ENCODE data around the gene KRTAP1-1. TPM values are rescaled to one million over a fixed set of nuclear protein-coding genes. Genes with fewer than 3 reads are reported as not detected.

KRTAP1-1 gene
- total RNA-seq, 3 donors from 2014 or later = not detected

GRCh38 chr17:40997361-40997760, 43.9 kb downstream of the KRTAP1-1 start:
- Histone ChIP-seq H3K36me3 (ENCODE audit: low read depth) (no peaks in the 10 kb centered on the region), H3K4me1 (ENCODE audit: low read depth) (no peaks in the 10 kb centered on the region), H3K4me3 (no peak overlapping the region), H3K9me3 (no peaks in the 10 kb centered on the region)
- ATAC-seq (no peak), DNase-seq (no peak)
- intact Hi-C loops (cut with DNase I, micrococcal nuclease) = no loop called here
- TF ChIP-seq, protein P1, sequence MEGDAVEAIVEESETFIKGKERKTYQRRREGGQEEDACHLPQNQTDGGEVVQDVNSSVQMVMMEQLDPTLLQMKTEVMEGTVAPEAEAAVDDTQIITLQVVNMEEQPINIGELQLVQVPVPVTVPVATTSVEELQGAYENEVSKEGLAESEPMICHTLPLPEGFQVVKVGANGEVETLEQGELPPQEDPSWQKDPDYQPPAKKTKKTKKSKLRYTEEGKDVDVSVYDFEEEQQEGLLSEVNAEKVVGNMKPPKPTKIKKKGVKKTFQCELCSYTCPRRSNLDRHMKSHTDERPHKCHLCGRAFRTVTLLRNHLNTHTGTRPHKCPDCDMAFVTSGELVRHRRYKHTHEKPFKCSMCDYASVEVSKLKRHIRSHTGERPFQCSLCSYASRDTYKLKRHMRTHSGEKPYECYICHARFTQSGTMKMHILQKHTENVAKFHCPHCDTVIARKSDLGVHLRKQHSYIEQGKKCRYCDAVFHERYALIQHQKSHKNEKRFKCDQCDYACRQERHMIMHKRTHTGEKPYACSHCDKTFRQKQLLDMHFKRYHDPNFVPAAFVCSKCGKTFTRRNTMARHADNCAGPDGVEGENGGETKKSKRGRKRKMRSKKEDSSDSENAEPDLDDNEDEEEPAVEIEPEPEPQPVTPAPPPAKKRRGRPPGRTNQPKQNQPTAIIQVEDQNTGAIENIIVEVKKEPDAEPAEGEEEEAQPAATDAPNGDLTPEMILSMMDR (IDR thresholded peaks at IDR 0.05) = no peak

DNA sequence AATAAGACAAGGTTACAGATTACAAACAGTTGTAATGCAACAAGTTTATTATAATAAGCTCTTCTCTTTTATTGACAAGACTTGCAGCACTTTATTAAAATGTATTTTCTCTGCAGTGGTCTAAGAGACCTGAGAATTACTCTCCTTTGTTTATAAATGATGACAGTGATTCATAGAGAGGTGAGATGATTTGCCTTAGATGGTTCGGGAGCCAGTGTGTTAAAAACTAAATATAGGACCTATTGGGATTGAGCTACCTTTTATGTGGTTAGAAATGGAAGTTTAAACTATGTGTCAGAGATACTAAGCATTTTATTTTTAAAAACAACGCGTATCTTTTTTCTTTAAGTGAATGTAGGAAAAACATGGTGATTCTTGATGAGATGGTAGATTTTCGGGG, 44.4 kb downstream of the KRTAP1-1 start:
- TF ChIP-seq, protein P1 (IDR thresholded peaks at IDR 0.05) = no peak
- DNase-seq (no peak), ATAC-seq (no peak)
- Histone ChIP-seq H3K36me3 (ENCODE audit: low read depth) (no peaks in the 10 kb centered on the region), H3K9me3 (no peaks in the 10 kb centered on the region), H3K4me3 (no peak overlapping the region), H3K4me1 (ENCODE audit: low read depth) (no peaks in the 10 kb centered on the region)
- intact Hi-C loops (cut with DNase I, micrococcal nuclease) = no loop called here

DNA sequence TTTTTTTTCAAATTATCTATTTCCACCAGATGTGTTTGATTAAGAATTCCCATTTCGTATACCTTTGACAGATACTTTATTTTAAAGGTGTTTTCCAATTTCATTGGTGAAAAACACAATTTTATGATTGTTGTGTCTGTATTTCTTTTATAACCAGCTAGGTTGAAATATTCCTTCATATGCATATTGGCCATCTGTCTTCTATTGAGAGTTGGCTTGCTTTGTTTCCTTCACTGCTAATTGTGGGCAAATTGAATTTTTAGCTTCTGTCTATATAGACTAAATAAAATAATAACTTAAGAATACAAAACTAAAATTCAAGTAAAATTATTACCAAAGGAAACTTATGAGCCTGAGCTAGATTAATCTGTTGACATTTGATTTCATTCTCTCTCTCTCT, 46.1 kb downstream of the KRTAP1-1 start:
- ATAC-seq = no peak
- TF ChIP-seq, protein P1 (IDR thresholded peaks at IDR 0.05) = no peak
- intact Hi-C loops (cut with DNase I, micrococcal nuclease) = no loop called here
- Histone ChIP-seq H3K9me3 (no peaks in the 10 kb centered on the region), H3K4me3 (no peak overlapping the region), H3K36me3 (ENCODE audit: low read depth) (no peaks in the 10 kb centered on the region), H3K4me1 (ENCODE audit: low read depth) (no peaks in the 10 kb centered on the region)
- no peak for DNase-seq

- TF ChIP-seq, protein P1 (IDR thresholded peaks at IDR 0.05) = no peak
- ATAC-seq = no peak
- Histone ChIP-seq H3K4me1 (ENCODE audit: low read depth) (no peaks in the 10 kb centered on the region), H3K4me3 (no peak within 1 kb of the TSS), H3K36me3 (ENCODE audit: low read depth) (no peaks in the 10 kb centered on the region), H3K9me3 (no peaks in the 10 kb centered on the region)
- no peak for DNase-seq
- intact Hi-C loops (cut with DNase I, micrococcal nuclease) = no loop called here
Measured at GRCh38 chr17:40993839-40994238, 47.4 kb downstream of the KRTAP1-1 start, which contains the start of gene KRTAP3-3. Gene KRTAP3-3, minus strand, starts transcription at chr17:40994164. Its CDS starts 67 bp downstream, at chr17:40994097.

- no peaks in the 10 kb centered on the region for H3K36me3 ChIP-seq (ENCODE audit: low read depth)
- DNase-seq = no peak
- H3K4me1 ChIP-seq (ENCODE audit: low read depth) = no peaks in the 10 kb centered on the region
- no peak for ATAC-seq
- TF ChIP-seq, protein P1 (IDR thresholded peaks at IDR 0.05) = no peak
- H3K9me3 ChIP-seq = no peaks in the 10 kb centered on the region
- H3K4me3 ChIP-seq = no peak overlapping the region
- intact Hi-C loops (cut with DNase I, micrococcal nuclease) = no loop called here
Measured at GRCh38 chr17:40993084-40993483, 48.2 kb downstream of the KRTAP1-1 start.

DNA sequence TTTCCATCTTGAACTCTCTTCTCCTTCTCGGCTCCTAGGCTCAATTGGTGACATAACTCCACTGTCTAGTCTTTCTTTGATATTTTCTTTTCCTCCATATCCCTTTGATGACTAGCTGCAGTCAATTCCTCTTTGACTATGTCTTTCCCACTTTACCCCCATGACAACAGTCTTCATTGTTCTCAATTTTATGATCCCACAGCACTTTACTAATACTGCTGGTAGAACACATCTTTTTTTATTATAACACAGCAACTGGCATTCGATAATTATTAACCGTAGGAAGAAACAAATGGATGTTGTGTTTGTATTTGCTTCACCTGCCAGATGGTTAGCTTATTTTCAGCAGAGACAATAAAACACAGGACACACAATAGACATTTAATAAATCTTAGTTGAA, 48.6 kb downstream of the KRTAP1-1 start:
- Histone ChIP-seq H3K4me1 (ENCODE audit: low read depth) (no peaks in the 10 kb centered on the region), H3K9me3 (no peaks in the 10 kb centered on the region), H3K36me3 (ENCODE audit: low read depth) (no peaks in the 10 kb centered on the region), H3K4me3 (no peak overlapping the region)
- TF ChIP-seq, protein P1 (IDR thresholded peaks at IDR 0.05) = no peak
- intact Hi-C loops (cut with DNase I, micrococcal nuclease) = no loop called here
- ATAC-seq (peak; percentile 62), DNase-seq (no peak)
